Activated CD8-positive, alpha-beta memory T cell treated with anti-CD3 and anti-CD28 coated beads for 24 hours (primary cell): ENCODE measurements around the gene SYNE1.
"Not testable (repeated sequence)": the region's sequence is repeated elsewhere in the genome, so short reads cannot be mapped to it uniquely, and the experiment has no call there.

Source experiments
- DNase-seq: peaks from one replicate; pipeline ENCODE4 v3.0.0-alpha.2; 2020

SYNE1 gene

GRCh38 chr6:152091851-152092341 is 545.3 kb downstream of the SYNE1 start:
- no peak for DNase-seq

- DNase-seq = no peak
Observed at GRCh38 chr6:152091201-152091600, 546.0 kb downstream of the SYNE1 start.

- DNase-seq = no peak
Observed at GRCh38 chr6:152089992-152090391, 547.2 kb downstream of the SYNE1 start.

- DNase-seq = no peak
Observed at GRCh38 chr6:152087701-152088100, 549.5 kb downstream of the SYNE1 start.

GRCh38 chr6:152087096-152087495 is 550.1 kb downstream of the SYNE1 start:
- no peak for DNase-seq

GRCh38 chr6:152086223-152086873 is 550.8 kb downstream of the SYNE1 start:
- no peak for DNase-seq

GRCh38 chr6:152085451-152085921 is 551.7 kb downstream of the SYNE1 start:
- DNase-seq = no peak

GRCh38 chr6:152078804-152079203 is 558.4 kb downstream of the SYNE1 start:
- no peak for DNase-seq

- DNase-seq = no peak
Observed at GRCh38 chr6:152078001-152078400, 559.2 kb downstream of the SYNE1 start.

- DNase-seq = not testable (repeated sequence)
Observed at GRCh38 chr6:152076242-152076641, 560.9 kb downstream of the SYNE1 start.

- DNase-seq = no peak
Observed at GRCh38 chr6:152071843-152072242, 565.3 kb downstream of the SYNE1 start.
